HUES64 (cell line): ENCODE results near the gene OPN1MW3.
"Not testable (repeated sequence)": the region's sequence is repeated elsewhere in the genome, so short reads cannot be mapped to it uniquely, and the experiment has no call there.

Experiments used
- H3K27ac ChIP-seq: 2 replicates; pipeline ENCODE4 v1.7.0; 2013; ENCODE audit warnings: low read depth, low read length, inconsistent platforms
- H3K27me3 ChIP-seq: 2 replicates; pipeline ENCODE4 v1.6.1; 2013; ENCODE audit warnings: mild to moderate bottlenecking, low read length; ENCODE audit not compliant: insufficient read depth
- H3K36me3 ChIP-seq: 2 replicates; pipeline ENCODE4 v1.6.1; 2013; ENCODE audit warnings: mild to moderate bottlenecking, low read length; ENCODE audit not compliant: insufficient read depth
- H3K4me1 ChIP-seq: 2 replicates; pipeline ENCODE4 v1.6.1; 2013; ENCODE audit warnings: mild to moderate bottlenecking, low read length, moderate library complexity; ENCODE audit not compliant: insufficient read depth
- H3K4me3 ChIP-seq: 2 replicates; pipeline ENCODE4 v1.5.1; 2013; ENCODE audit warnings: mild to moderate bottlenecking, low read length, moderate library complexity
- H3K9ac ChIP-seq: 2 replicates; pipeline ENCODE4 v1.6.1; 2013; ENCODE audit warnings: mild to moderate bottlenecking, low read depth, low read length
- H3K9me3 ChIP-seq: 2 replicates; pipeline ENCODE4 v1.6.1; 2013; ENCODE audit warnings: low read depth, low read length; ENCODE audit not compliant: insufficient read depth
- WGBS: fragments of 150-250, 120-280 bp; methylation state at CpG from one replicate; pipeline ENCODE4 v1.1.7; 2013; ENCODE audit warnings: missing lambda C conversion rate; 5-methylcytosine and 5-hydroxymethylcytosine counted together

Gene OPN1MW3

DNA sequence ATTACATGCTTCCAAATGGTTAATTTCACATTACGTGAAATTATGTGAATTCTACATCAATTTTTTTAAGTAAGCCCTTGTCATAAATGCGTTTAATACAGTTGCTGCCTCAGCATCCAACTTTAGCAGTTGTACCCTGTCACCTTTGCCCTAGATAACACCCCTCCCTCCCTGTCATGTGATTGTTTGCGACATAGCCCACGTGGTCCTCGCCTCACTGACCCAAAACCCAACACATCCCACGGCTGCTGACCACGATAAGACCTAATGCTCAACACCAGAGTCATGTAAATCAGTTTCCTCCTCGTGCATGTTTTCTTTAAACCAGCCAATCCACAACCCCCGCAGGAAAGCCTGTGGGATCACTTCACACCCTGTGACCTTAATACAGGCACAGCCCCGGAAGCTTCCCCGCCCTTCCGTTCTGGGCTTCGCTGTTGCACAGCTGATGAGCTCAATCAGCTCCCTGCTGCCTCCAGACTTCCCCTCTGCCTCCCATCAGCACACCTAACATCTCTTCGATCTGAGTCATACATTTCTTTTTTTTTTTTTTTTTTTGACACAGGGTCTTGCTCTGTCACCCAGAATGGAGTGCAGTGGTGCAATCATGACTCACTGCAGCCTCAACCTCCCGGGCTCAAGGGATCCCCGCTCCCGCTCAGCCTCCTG lies 9.9 kb upstream of the OPN1MW3 start:
- not testable (repeated sequence) for H3K36me3 ChIP-seq, H3K27me3 ChIP-seq, H3K27ac ChIP-seq, H3K4me3 ChIP-seq, H3K4me1 ChIP-seq, H3K9ac ChIP-seq, H3K9me3 ChIP-seq
- no CpG with 5 or more reads among the region's 17 CpGs for WGBS

DNA sequence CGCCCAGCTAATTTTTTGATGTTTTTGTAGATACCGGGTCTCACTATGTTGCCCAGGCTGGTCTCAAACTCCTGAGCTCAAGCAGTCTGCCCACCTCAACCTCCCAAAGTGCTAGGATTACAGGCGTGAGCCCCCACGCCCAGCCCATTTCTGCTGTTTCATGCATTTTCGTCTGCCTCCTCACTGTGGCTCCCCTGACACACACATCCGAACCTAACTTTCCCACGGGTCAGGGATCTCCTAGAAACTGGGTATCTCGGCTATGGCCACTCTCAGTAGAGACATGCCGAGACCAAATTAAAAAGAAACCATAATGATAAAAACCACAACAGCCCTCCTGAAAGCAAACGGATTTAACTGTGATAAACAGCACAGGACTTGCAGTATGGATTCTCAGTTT lies 9.3 kb upstream of the OPN1MW3 start:
- H3K27me3 ChIP-seq, H3K4me3 ChIP-seq, H3K36me3 ChIP-seq, H3K4me1 ChIP-seq, H3K9me3 ChIP-seq, H3K27ac ChIP-seq, H3K9ac ChIP-seq: not testable (repeated sequence)
- no CpG with 5 or more reads among the region's 10 CpGs for WGBS

DNA sequence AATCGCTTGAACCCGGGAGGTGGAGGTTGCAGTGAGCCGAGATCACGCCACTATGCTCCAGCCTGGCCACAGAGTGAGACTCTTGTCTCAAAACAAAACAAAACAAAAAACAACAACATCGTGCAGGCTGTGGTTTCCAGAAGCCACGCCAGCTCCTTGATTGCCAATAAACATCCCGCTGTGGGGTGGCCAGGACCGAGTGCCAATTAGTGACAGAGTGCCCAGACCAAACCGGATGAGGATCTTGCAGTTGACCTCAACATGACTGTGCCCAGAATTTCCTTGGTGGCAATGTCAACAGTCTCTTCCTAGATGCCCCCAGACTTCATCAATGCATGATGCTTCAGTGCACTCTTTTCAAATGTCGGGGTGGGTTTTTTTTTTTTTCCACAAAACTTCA lies 1.3 kb downstream of the OPN1MW3 start:
- not testable (repeated sequence) for H3K27me3 ChIP-seq, H3K36me3 ChIP-seq, H3K27ac ChIP-seq, H3K4me1 ChIP-seq, H3K9ac ChIP-seq, H3K9me3 ChIP-seq, H3K4me3 ChIP-seq
- WGBS = no CpG with 5 or more reads among the region's 10 CpGs

DNA sequence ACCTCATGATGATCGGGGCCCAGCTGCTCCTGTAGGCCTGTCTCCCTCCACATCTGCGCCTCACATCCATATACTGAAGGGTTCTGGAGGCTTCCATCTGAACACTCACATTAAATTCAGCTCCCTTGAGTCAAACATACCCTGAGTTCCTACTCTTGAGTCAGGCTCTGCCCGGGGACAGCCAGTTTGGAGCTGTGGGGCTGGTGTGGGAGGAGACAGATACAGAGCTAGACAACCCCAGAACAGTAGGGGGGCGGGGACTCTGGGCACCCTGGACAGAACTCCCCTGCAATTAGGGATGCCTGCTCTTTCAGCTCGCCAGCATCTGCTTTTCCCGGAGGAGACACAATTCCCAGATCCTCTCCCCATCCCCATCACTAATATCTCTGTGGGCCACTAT lies 5.7 kb downstream of the OPN1MW3 start:
- not testable (repeated sequence) for H3K27me3 ChIP-seq, H3K4me1 ChIP-seq, H3K36me3 ChIP-seq, H3K9me3 ChIP-seq, H3K4me3 ChIP-seq, H3K27ac ChIP-seq, H3K9ac ChIP-seq
- no CpG with 5 or more reads among the region's 6 CpGs for WGBS

DNA sequence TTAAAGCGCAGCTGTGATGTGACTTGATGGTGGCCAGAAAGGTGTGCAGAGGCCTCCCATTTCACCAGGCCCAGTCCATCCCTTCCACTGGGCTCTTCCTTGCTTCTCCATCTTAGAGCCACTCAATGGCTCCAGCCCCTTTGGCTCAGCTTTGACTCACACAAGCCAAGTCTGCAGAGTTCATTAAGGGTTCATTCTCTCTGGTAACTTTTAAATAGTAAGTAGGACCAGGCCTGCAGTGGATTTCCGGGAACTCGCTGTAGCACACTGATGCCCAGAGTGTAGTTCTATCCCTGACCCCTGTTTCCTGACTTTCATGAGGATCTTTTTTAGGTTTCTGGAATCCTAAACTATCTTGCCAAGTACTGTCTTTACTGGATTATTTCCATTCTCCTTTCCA lies 11.9 kb downstream of the OPN1MW3 start:
- WGBS = no CpG with 5 or more reads among the region's 3 CpGs
- not testable (repeated sequence) for H3K36me3 ChIP-seq, H3K4me3 ChIP-seq, H3K9me3 ChIP-seq, H3K27me3 ChIP-seq, H3K4me1 ChIP-seq, H3K27ac ChIP-seq, H3K9ac ChIP-seq

DNA sequence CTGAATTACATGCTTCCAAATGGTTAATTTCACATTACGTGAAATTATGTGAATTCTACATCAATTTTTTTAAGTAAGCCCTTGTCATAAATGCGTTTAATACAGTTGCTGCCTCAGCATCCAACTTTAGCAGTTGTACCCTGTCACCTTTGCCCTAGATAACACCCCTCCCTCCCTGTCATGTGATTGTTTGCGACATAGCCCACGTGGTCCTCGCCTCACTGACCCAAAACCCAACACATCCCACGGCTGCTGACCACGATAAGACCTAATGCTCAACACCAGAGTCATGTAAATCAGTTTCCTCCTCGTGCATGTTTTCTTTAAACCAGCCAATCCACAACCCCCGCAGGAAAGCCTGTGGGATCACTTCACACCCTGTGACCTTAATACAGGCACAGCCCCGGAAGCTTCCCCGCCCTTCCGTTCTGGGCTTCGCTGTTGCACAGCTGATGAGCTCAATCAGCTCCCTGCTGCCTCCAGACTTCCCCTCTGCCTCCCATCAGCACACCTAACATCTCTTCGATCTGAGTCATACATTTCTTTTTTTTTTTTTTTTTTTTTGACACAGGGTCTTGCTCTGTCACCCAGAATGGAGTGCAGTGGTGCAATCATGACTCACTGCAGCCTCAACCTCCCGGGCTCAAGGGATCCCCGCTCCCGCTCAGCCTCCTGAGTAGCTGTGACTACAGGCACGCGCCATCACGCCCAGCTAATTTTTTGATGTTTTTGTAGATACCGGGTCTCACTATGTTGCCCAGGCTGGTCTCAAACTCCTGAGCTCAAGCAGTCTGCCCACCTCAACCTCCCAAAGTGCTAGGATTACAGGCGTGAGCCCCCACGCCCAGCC lies 27.3 kb downstream of the OPN1MW3 start:
- WGBS = no CpG with 5 or more reads among the region's 23 CpGs

DNA sequence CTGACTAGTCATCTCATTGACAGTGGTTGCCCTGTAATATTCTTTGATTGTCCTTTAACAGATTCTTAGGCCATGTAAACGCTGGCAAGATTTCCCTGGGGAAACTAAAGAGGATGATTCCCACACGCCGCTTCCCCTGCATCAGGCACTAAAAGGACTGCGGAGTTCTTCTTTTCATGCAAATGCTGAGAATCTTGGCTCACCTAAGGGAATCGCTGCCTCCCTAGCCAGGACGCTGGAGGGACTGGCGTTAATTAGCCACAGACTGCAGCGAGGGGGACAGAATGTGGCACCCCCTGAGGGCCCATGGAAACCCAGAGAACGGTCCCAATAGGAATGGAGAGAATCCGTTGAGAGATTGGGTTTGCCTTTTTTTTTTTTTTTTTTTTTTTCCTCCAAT lies 29.0 kb downstream of the OPN1MW3 start:
- not testable (repeated sequence) for H3K4me3 ChIP-seq, H3K4me1 ChIP-seq, H3K27me3 ChIP-seq, H3K9me3 ChIP-seq, H3K27ac ChIP-seq, H3K9ac ChIP-seq, H3K36me3 ChIP-seq
- no CpG with 5 or more reads among the region's 10 CpGs for WGBS

More for the DNA sequence above, 27.3 kb downstream of the OPN1MW3 start:
- H3K27ac ChIP-seq, H3K4me1 ChIP-seq, H3K27me3 ChIP-seq, H3K36me3 ChIP-seq, H3K4me3 ChIP-seq, H3K9ac ChIP-seq, H3K9me3 ChIP-seq: not testable (repeated sequence)

DNA sequence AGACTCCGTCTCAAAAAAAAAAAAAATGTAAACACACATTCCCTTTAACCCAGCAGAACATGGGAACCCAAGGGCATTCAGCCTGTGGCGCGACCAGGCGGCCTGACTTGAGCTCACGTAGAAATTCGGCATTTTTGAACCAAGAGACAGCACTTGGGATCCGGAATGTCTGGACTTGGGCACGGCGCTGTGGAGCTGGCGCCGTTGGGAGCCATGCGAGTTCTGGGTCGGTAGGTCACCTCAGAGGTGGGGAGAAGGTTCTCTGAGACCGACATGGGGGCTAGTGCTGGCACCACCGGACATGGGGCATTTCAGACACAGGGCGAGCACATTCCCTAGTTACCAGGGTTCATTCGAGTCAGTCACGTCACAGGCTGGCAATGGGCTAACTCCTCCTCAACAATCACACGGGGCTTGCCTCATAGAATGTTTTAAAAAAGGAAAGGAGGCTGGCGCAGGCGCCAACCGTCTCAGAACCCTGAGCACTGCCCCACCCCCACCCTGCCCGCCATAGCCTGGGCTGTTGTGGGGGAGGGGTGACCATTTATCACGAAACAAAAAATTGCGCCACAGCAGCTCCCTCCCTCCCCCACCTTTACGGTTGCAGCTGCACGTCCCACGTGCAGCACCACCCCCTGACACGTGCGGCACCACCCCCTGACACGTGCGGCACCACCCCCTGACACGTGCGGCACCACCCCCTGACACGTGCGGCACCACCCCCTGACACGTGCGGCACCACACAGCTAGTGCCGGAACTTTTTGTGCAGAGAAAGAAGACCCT lies 37.6 kb downstream of the OPN1MW3 start, which contains the start of gene TEX28:
TSS of gene TEX28 (minus strand) at position 334 of the 784 bp plus-strand sequence. CDS start 3,007 bp downstream, outside the sequence.
- Histone ChIP-seq H3K36me3 (no peaks in the 10 kb centered on the region), H3K27ac (no peak within 1 kb of the TSS), H3K9me3 (no peaks in the 10 kb centered on the region), H3K4me1 (no peaks in the 10 kb centered on the region), H3K27me3 (no peaks in the 10 kb centered on the region), H3K9ac (no peak within 1 kb of the TSS), H3K4me3 (no peak within 1 kb of the TSS)
- 95% methylated on average over 34 of the region's 39 CpGs for WGBS

DNA sequence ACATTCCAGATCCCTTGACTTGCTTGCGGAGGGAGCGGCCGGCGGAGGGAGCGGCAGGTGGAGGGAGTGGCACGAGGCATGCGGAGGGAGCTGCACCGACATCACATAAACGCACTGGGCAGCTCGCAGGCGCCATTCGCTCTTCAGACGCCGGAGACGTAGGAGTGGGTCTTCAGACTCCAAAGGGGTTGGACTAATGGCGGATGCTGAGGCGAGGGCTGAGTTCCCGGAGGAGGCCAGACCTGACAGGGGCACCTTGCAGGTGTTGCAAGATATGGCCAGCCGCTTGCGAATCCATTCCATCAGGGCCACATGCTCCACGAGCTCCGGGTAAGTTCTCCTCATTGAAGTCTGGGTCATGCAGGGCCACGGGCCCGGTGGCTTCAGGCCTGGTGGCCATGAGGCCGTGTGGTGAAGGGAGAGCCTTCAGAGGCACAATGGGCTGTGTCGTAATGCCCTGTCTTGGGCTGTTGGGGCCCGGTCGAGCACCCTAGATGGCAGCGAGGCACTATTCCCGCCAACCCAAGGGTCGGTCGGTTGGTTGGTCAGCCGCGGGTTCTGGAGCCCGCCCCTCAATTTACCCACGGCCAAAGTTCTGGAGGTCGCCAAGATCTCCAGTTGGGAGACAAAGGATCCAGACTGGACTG lies 38.4 kb downstream of the OPN1MW3 start, which contains the start of gene TKTL1:
TSS of gene TKTL1 (plus strand) at position 132 of the 647 bp plus-strand sequence. CDS start at position 197, 65 bp downstream.
- Histone ChIP-seq H3K4me3 (no peak within 1 kb of the TSS), H3K9ac (no peak within 1 kb of the TSS), H3K27me3 (no peaks in the 10 kb centered on the region), H3K9me3 (no peaks in the 10 kb centered on the region), H3K36me3 (no peaks in the 10 kb centered on the region), H3K4me1 (no peaks in the 10 kb centered on the region), H3K27ac (no peak within 1 kb of the TSS)
- 96% methylated on average over 37 of the region's 37 CpGs for WGBS

DNA sequence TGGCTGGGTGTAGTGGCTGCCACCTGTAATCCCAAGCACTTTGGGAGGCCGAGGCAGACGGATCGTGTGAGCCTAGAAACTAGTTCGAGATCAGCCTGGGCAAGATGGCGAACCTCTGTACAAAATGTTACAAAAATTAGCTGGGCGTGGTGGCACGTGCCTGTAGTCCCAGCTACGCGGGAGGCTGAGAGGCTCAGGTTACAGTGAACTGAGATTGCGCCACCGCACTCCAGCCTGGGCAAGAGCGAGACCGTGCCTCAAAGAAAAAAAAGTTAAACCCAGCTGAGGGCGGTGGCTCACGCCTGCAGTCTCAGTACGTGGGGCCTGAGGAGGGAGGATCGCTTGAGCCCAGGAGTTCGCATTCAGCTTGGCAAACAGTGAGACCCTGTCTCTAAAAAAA lies 39.3 kb downstream of the OPN1MW3 start:
- WGBS = 93% methylated on average over 18 of the region's 18 CpGs
- H3K9me3 ChIP-seq = no peaks in the 10 kb centered on the region
- H3K4me1 ChIP-seq = no peaks in the 10 kb centered on the region
- H3K27me3 ChIP-seq = no peaks in the 10 kb centered on the region
- H3K4me3 ChIP-seq = no peak overlapping the region
- H3K36me3 ChIP-seq = no peaks in the 10 kb centered on the region
- H3K9ac ChIP-seq = no peak overlapping the region
- H3K27ac ChIP-seq = no peak overlapping the region

DNA sequence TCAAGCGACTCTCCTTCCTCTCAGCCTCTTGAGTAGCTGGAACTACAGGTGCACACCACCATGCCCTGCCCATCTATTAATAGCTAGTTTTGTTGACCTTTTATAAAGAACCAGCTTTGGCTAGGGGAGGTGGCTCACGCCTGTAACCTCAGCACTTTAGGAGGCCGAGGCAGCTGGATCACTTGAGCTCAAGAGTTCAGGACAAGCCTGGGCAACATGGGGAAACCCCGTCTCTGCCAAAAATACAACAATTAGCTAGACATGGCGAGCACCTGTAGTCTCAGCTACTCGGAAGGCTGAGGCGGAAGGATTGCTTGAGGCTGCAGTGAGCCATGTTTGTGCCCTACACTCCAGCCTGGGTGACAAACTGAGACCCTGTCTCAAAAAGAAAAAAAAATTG lies 40.9 kb downstream of the OPN1MW3 start:
- no peak overlapping the region for H3K27ac ChIP-seq
- no peaks in the 10 kb centered on the region for H3K27me3 ChIP-seq
- no peak overlapping the region for H3K4me3 ChIP-seq
- no peaks in the 10 kb centered on the region for H3K4me1 ChIP-seq
- H3K36me3 ChIP-seq = no peaks in the 10 kb centered on the region
- H3K9me3 ChIP-seq = no peaks in the 10 kb centered on the region
- 89% methylated on average over 7 of the region's 7 CpGs for WGBS
- no peak overlapping the region for H3K9ac ChIP-seq
